SK-N-SH (cell line): Measurements from ENCODE around the gene LHPP. TPM values are rescaled to one million over a fixed set of nuclear protein-coding genes. Genes with fewer than 3 reads are reported as not detected.

ENCODE experiments used
- CTCF ChIA-PET: fragments of 300-600, 350-600 bp; formaldehyde crosslinking; extraction: SDS; loops from one replicate; lab custom pipeline; 2021; lab: Yijun Ruan, JAX
- POLR2A ChIA-PET: fragments of 350-600 bp; sonication (Branson Sonifier 250); formaldehyde crosslinking; extraction: SDS; loops from one replicate; lab custom pipeline; 2020; ENCODE audit warnings: antibody characterized with exemption, inconsistent platforms; lab: Yijun Ruan, JAX
- DNase-seq: peaks from one replicate; pipeline ENCODE4 v3.0.0; 2012
- H2AFZ ChIP-seq: fragments of 200-600 bp; sonication (generic); 2 replicates; pipeline ENCODE4 v1.8.1; 2016; ENCODE audit warnings: antibody characterized with exemption, mild to moderate bottlenecking, low read depth
- H3F3A ChIP-seq: fragments of 200-600 bp; sonication (generic); replicated peaks from 2 replicates; pipeline ENCODE3; 2016; ENCODE audit warnings: antibody characterized with exemption, mild to moderate bottlenecking; ENCODE audit not compliant: insufficient read depth
- H3K27ac ChIP-seq, 2 experiments: fragments of 200-500 bp in 1 of 2; fragments of 200-600 bp in 1 of 2; sonication (Bioruptor generic) in 1 of 2; sonication (generic), shearing (Covaris generic) in 1 of 2; 2 replicates each; pipeline versions ENCODE4 v1.5.1 to v1.6.1; 2014 to 2016; ENCODE audit warnings: low read depth in 2 of 2, inconsistent platforms in 1 of 2, low read length in 1 of 2, mild to moderate bottlenecking in 1 of 2, mixed read lengths in 1 of 2
- H3K27me3 ChIP-seq: fragments of 200-600 bp; sonication (generic), shearing (Covaris generic); 2 replicates; pipeline ENCODE4 v1.6.1; 2016; ENCODE audit warnings: mixed run types; ENCODE audit not compliant: insufficient read depth
- H3K36me3 ChIP-seq, 2 experiments: fragments of 200-500 bp in 1 of 2; fragments of 200-600 bp in 1 of 2; sonication (Bioruptor generic) in 1 of 2; sonication (generic) in 1 of 2; replicated peaks in 1 of 2; 2 replicates each; pipeline versions ENCODE3 to v1.5.1; 2014 to 2016; ENCODE audit warnings: low read length in 1 of 2, mild to moderate bottlenecking in 1 of 2; ENCODE audit not compliant: insufficient read depth in 2 of 2, control insufficient read depth in 1 of 2
- H3K4me1 ChIP-seq, 2 experiments: fragments of 200-500 bp in 1 of 2; fragments of 200-600 bp in 1 of 2; sonication (Bioruptor generic) in 1 of 2; sonication (generic), shearing (Covaris generic) in 1 of 2; 2 replicates each; pipeline versions ENCODE4 v1.5.1 to v1.6.1; 2014 to 2016; ENCODE audit warnings: low read depth in 1 of 2, low read length in 1 of 2, mixed run types in 1 of 2; ENCODE audit not compliant: insufficient read depth in 2 of 2, control insufficient read depth in 1 of 2
- H3K4me2 ChIP-seq: fragments of 200-600 bp; sonication (generic), shearing (Covaris generic); 2 replicates; pipeline ENCODE4 v1.6.1; 2017; ENCODE audit warnings: mixed run types
- H3K4me3 ChIP-seq, 2 experiments: fragments of 200-500 bp in 1 of 2; fragments of 200-600 bp in 1 of 2; sonication (Bioruptor generic) in 1 of 2; sonication (generic), shearing (Covaris generic) in 1 of 2; 2 replicates each; pipeline versions ENCODE4 v1.5.1 to v1.8.1; 2014 to 2016; ENCODE audit warnings: low read depth in 2 of 2, inconsistent platforms in 1 of 2, low read length in 1 of 2, mild to moderate bottlenecking in 1 of 2, mixed read lengths in 1 of 2, moderate library complexity in 1 of 2
- H3K79me2 ChIP-seq: fragments of 200-600 bp; sonication (generic); 2 replicates; pipeline ENCODE4 v1.8.1; 2017; ENCODE audit warnings: mild to moderate bottlenecking; ENCODE audit not compliant: insufficient read depth
- H3K9ac ChIP-seq: fragments of 200-600 bp; sonication (generic); 2 replicates; pipeline ENCODE4 v1.6.1; 2017; ENCODE audit warnings: mixed run types
- H3K9me2 ChIP-seq: fragments of 200-600 bp; sonication (generic); 2 replicates; pipeline ENCODE4 v1.6.1; 2017; ENCODE audit warnings: mixed run types
- H3K9me3 ChIP-seq: fragments of 200-600 bp; sonication (generic); 2 replicates; pipeline ENCODE4 v1.6.1; 2017; ENCODE audit warnings: mixed run types, mild to moderate bottlenecking, moderate library complexity
- H4K20me1 ChIP-seq: fragments of 200-600 bp; sonication (generic); 2 replicates; pipeline ENCODE4 v1.6.1; 2017; ENCODE audit warnings: mild to moderate bottlenecking, mixed run types; ENCODE audit not compliant: insufficient read depth
- CTCF ChIP-seq: fragments of 200-600 bp; sonication (generic); IDR thresholded peaks from 2 replicates; pipeline ENCODE4 v1.6.1; 2017; ENCODE audit warnings: antibody characterized with exemption, mild to moderate bottlenecking, moderate library complexity
- ELF1 ChIP-seq: IDR thresholded peaks from 2 replicates; pipeline ENCODE4 v1.4.0; 2012
- FOSL2 ChIP-seq: IDR thresholded peaks from 2 replicates; pipeline ENCODE4 v1.4.0; 2012; ENCODE audit warnings: low read depth, mild to moderate bottlenecking, moderate library complexity, borderline replicate concordance
- FOXJ3 ChIP-seq: sonication (generic); formaldehyde crosslinking; IDR thresholded peaks from 2 replicates; pipeline ENCODE4 v1.5.1; 2020; ENCODE audit warnings: mild to moderate bottlenecking, missing genetic modification reagents
- FOXM1 ChIP-seq: IDR thresholded peaks from 2 replicates; pipeline ENCODE4 v1.4.0; 2012; ENCODE audit warnings: low read depth, mild to moderate bottlenecking
- GABPA ChIP-seq: IDR thresholded peaks from 2 replicates; pipeline ENCODE4 v1.4.0; 2012; ENCODE audit warnings: low read depth, mild to moderate bottlenecking
- GATA2 ChIP-seq: sonication (generic); formaldehyde crosslinking; IDR thresholded peaks from 2 replicates; pipeline ENCODE4 v1.5.0; 2020; ENCODE audit warnings: mild to moderate bottlenecking, missing genetic modification reagents
- JUND ChIP-seq: IDR thresholded peaks from 2 replicates; pipeline ENCODE4 v1.4.0; 2012
- MEF2A ChIP-seq: IDR thresholded peaks from 2 replicates; pipeline ENCODE4 v1.4.0; 2012; ENCODE audit warnings: low read depth, borderline replicate concordance
- MXI1 ChIP-seq: IDR thresholded peaks from 2 replicates; pipeline ENCODE4 v1.6.1; 2012; ENCODE audit warnings: mild to moderate bottlenecking, low read depth, low read length, improper control_type of control experiment
- NRF1 ChIP-seq: IDR thresholded peaks from 2 replicates; pipeline ENCODE4 v1.6.1; 2012; ENCODE audit warnings: low read depth, mild to moderate bottlenecking, low read length
- POLR2AphosphoS5 ChIP-seq: IDR thresholded peaks from 2 replicates; pipeline ENCODE4 v1.6.1; 2012; ENCODE audit warnings: low read depth, low read length
- SIN3A ChIP-seq: IDR thresholded peaks from 2 replicates; pipeline ENCODE4 v1.6.1; 2012; ENCODE audit warnings: low read depth, mild to moderate bottlenecking, low read length, moderate library complexity, borderline replicate concordance
- SMC3 ChIP-seq: IDR thresholded peaks from 2 replicates; pipeline ENCODE4 v1.6.1; 2012; ENCODE audit warnings: low read depth, low read length, improper control_type of control experiment
- TAF1 ChIP-seq: IDR thresholded peaks from 2 replicates; pipeline ENCODE4 v1.6.1; 2012; ENCODE audit warnings: low read depth, mild to moderate bottlenecking, low read length, moderate library complexity, borderline replicate concordance
- TEAD4 ChIP-seq: IDR thresholded peaks from 2 replicates; pipeline ENCODE4 v1.4.0; 2012; ENCODE audit warnings: mild to moderate bottlenecking, borderline replicate concordance; ENCODE audit not compliant: insufficient read depth
- YY1 ChIP-seq: IDR thresholded peaks from 2 replicates; pipeline ENCODE4 v1.4.0; 2012; ENCODE audit warnings: low read depth, mild to moderate bottlenecking
- WGBS: methylation state at CpG from one replicate; pipeline ENCODE4 v1.1.6; 2017; ENCODE audit warnings: low lambda C conversion rate; 5-methylcytosine and 5-hydroxymethylcytosine counted together
- polyA plus RNA-seq, 3 experiments: library from polyadenylated mRNA; depleted of rRNA; stranded (reverse); fragments of >200 nt; gene quantifications; 2 replicates each; pipeline ENCODE4 v1.2.3, GENCODE V29; 2012
- TF ChIP-seq, protein P1 (sequence below): IDR thresholded peaks from 2 replicates; pipeline ENCODE4; 2012
- TF ChIP-seq, protein P2 (sequence below): IDR thresholded peaks from 2 replicates; pipeline ENCODE4 v1.4.0; 2012; ENCODE audit warnings: low read depth

LHPP gene
- polyA plus RNA-seq, 1 of the 3 experiments (the other 2 are of a cell fraction), result 29.8 TPM

DNA sequence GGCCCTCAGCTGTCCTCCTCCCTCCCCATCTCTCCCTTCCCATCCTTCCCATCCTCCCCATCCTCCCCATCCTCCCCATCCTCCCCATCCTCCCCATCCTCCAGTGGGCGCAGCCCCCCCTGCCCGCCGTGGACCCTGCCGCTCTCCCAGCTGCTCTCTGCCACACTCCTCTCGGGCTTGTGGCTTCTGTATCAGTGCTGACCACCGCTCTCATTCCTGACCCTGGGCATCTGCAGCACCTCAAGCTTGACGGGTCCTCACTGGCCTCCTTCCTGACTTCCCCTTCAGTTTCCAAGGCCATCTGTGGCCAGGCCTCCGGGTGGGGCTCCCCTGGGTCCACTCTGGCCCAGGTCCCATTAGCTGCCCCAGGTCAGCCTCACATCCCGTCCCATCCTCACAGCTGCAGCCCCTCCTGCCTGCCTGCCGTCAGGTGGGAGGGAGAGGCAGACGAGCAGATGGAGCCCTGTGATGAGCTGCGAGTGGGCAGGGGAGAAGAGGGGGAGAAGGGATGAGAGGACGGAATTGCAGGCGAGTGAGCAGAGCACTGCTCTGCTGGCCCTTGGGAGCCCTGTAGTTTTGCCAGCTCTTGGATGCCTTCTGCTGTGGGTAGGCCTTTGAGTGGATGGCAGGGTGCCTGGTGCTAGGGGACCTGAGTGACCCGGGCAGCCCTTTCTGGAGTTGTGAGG, 35.7 kb downstream of the LHPP start:
- Histone ChIP-seq H3K4me3 (no peak overlapping the region), H3K27me3 (no peaks in the 10 kb centered on the region), H3K9ac (no peak overlapping the region), H3K27ac (peak overlapping the region in 1 of 2 experiments; percentile 30; a peak in 1 of 4 replicates), H3K36me3 (peaks cover 0 to 14% of the 10 kb centered on the region in 2 experiments), H3K9me2 (no peaks in the 10 kb centered on the region), H3K79me2 (no peaks in the 10 kb centered on the region), H4K20me1 (no peaks in the 10 kb centered on the region), H3K4me2 (no peak overlapping the region), H3K4me1 (peaks cover 0 to 26% of the 10 kb centered on the region in 2 experiments; a peak in 1 of 4 replicates), H2AFZ (no peak overlapping the region), H3K9me3 (no peaks in the 10 kb centered on the region), H3F3A (no peaks in the 10 kb centered on the region)
- TF ChIP-seq, protein P1, sequence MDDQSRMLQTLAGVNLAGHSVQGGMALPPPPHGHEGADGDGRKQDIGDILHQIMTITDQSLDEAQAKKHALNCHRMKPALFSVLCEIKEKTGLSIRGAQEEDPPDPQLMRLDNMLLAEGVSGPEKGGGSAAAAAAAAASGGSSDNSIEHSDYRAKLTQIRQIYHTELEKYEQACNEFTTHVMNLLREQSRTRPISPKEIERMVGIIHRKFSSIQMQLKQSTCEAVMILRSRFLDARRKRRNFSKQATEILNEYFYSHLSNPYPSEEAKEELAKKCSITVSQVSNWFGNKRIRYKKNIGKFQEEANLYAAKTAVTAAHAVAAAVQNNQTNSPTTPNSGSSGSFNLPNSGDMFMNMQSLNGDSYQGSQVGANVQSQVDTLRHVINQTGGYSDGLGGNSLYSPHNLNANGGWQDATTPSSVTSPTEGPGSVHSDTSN, result no peak
- TF ChIP-seq NRF1 (no peak), FOSL2 (no peak), JUND (no peak), SMC3 (no peak), GABPA (no peak), POLR2AphosphoS5 (no peak), GATA2 (CRISPR knock-in tag) (no peak), TAF1 (no peak), CTCF (no peak), TEAD4 (no peak), MEF2A (no peak), FOXJ3 (CRISPR knock-in tag) (no peak), SIN3A (no peak)
- TF ChIP-seq, protein P2, sequence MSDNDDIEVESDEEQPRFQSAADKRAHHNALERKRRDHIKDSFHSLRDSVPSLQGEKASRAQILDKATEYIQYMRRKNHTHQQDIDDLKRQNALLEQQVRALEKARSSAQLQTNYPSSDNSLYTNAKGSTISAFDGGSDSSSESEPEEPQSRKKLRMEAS, result no peak
- CTCF ChIA-PET, result interaction anchor here (1.3 kb wide), 1 partner anchor 80 kb away, joined by 3 read pairs; no protein-coding TSS in a partner anchor
- 87% methylated on average over 14 of the region's 15 CpGs for WGBS
- POLR2A ChIA-PET, result no interaction called here
- DNase-seq, result peak; percentile 61

DNA sequence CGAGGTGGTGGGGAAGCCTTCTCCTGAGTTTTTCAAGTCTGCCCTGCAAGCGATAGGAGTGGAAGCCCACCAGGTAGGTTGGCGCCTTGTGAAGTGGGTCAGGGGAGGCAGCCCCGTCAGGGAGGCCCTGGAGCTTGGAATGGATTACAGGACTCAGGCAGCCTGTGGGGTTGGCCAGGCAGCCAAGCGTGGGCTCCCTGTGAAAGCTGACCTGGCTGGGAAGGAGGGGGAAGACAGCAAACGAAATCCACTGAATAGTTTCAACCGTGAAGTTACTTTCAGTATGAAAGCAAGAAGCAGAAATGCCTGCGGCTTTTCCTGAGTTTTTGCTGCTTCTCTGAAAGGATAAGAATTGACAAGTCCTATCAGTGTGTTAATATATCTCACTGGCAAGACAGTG, 36.4 kb downstream of the LHPP start:
- no peaks in the 10 kb centered on the region for H3K79me2 ChIP-seq
- H3K27me3 ChIP-seq, result no peaks in the 10 kb centered on the region
- H3K36me3 ChIP-seq, result peaks cover 0 to 12% of the 10 kb centered on the region in 2 experiments
- no peaks in the 10 kb centered on the region for H3F3A ChIP-seq
- H2AFZ ChIP-seq, result no peak overlapping the region
- H3K9me2 ChIP-seq, result no peaks in the 10 kb centered on the region
- peaks cover 0 to 26% of the 10 kb centered on the region in 2 experiments; a peak in 1 of 4 replicates for H3K4me1 ChIP-seq
- no peak for DNase-seq
- POLR2A ChIA-PET, result no interaction called here
- 88% methylated on average over 8 of the region's 8 CpGs for WGBS
- TF ChIP-seq GATA2 (CRISPR knock-in tag) (no peak), FOXJ3 (CRISPR knock-in tag) (no peak), MEF2A (no peak), FOXM1 (no peak), POLR2AphosphoS5 (no peak), ELF1 (no peak), MXI1 (no peak), YY1 (no peak)
- TF ChIP-seq, protein P1, result no peak
- H3K9ac ChIP-seq, result no peak overlapping the region
- no peaks in the 10 kb centered on the region for H4K20me1 ChIP-seq
- CTCF ChIA-PET, result no interaction called here
- no peak overlapping the region for H3K4me2 ChIP-seq
- no peak overlapping the region for H3K4me3 ChIP-seq
- no peaks in the 10 kb centered on the region for H3K9me3 ChIP-seq
- no peak overlapping the region; a peak in 1 of 4 replicates for H3K27ac ChIP-seq
